Fibroblast of mammary gland (primary cell): ENCODE measurements around the gene DENND2A.
"Not testable (repeated sequence)": the region's sequence is repeated elsewhere in the genome, so short reads cannot be mapped to it uniquely, and the experiment has no call there.

Experiments used
- DNase-seq: peaks from one replicate; pipeline ENCODE4 v3.0.0-alpha.2; 2010; ENCODE audit warnings: low read depth
- H3K4me3 ChIP-seq: 2 replicates; pipeline ENCODE4 v1.5.1; 2011; ENCODE audit warnings: low read depth, mild to moderate bottlenecking, low read length, moderate library complexity; ENCODE audit not compliant: control insufficient read depth
- TF ChIP-seq, protein P1 (sequence below): conservative IDR thresholded peaks from 2 replicates; pipeline ENCODE4 v1.5.1; 2011; ENCODE audit warnings: low read depth, low read length, inconsistent platforms; ENCODE audit not compliant: control insufficient read depth, insufficient read depth

The DENND2A gene

DNA sequence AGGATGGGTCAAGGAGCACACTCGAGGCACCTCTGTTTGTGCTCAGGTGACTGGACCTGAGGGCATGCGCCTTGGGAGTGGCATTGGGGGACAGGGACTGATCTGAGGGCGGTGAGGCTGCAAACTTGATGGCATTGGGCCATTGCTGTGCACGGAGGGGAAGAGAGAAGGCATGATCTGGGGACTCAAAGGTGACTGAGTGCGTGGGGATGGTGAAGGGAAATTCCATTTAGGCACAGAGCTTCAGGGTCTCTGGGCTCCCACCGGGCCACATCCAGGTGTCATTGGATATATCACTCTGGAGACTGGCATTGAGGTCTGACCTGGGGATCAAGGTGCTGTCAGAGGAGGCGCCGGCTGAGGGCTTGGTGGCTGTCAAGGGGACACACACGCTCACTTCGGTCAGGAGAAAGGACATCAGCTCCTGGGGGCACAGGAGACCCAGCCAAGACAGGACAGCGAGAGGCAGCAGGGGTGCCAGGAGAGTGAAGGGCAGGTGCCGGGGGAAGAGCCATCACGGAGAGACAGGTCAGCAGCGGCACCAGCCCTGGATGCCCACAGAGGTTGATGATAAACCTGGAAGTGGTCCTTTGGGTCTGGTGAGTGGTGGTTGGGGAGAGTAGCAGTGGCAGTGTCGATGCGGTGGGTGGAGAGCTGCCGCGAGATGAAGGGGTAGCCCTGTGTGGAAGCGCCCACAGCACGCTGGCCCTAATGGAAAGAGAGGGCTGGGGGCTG, 37.6 kb upstream of the DENND2A start:
- no peak overlapping the region for H3K4me3 ChIP-seq
- no peak for DNase-seq
- TF ChIP-seq, protein P1, sequence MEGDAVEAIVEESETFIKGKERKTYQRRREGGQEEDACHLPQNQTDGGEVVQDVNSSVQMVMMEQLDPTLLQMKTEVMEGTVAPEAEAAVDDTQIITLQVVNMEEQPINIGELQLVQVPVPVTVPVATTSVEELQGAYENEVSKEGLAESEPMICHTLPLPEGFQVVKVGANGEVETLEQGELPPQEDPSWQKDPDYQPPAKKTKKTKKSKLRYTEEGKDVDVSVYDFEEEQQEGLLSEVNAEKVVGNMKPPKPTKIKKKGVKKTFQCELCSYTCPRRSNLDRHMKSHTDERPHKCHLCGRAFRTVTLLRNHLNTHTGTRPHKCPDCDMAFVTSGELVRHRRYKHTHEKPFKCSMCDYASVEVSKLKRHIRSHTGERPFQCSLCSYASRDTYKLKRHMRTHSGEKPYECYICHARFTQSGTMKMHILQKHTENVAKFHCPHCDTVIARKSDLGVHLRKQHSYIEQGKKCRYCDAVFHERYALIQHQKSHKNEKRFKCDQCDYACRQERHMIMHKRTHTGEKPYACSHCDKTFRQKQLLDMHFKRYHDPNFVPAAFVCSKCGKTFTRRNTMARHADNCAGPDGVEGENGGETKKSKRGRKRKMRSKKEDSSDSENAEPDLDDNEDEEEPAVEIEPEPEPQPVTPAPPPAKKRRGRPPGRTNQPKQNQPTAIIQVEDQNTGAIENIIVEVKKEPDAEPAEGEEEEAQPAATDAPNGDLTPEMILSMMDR, result no peak

DNA sequence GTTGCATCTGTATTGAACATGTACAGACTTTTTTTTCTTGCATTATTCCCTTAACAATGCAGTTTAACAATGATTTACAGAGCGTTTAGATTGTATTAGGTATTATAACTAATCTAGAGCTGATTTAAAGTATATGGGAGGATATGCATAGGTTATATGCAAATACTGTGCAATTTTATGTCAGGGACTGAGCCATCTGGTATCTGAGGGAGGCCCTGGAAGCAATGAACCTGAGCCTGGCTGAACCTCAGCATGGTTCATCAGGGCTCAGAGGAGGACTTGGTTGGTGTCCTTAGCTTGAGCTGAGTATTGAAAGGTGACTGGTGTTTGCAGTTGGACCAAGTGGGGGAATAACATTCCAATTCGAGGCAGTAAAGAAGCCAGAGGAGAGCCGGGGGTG, 36.9 kb upstream of the DENND2A start:
- TF ChIP-seq, protein P1, result no peak
- H3K4me3 ChIP-seq, result no peak overlapping the region
- DNase-seq, result no peak

DNA sequence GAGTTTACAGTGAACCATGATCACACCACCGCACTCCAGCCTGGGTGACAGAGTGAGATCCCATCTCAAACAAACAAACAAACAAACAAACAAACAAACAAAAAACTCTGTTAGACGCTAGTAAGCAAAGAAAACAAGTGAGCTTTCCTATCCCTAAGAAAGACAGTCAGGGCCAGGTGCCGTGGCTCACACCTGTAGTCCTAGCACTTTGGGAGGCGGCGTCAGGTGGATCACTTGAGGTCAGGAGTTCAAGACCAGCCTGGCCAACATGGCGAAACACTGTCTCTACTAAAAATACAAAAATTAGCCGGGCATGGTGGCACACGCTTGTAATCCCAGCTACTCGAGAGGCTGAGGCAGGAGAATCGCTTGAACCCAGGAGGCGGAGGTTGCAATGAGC, 36.3 kb upstream of the DENND2A start:
- not testable (repeated sequence) for H3K4me3 ChIP-seq, DNase-seq

DNA sequence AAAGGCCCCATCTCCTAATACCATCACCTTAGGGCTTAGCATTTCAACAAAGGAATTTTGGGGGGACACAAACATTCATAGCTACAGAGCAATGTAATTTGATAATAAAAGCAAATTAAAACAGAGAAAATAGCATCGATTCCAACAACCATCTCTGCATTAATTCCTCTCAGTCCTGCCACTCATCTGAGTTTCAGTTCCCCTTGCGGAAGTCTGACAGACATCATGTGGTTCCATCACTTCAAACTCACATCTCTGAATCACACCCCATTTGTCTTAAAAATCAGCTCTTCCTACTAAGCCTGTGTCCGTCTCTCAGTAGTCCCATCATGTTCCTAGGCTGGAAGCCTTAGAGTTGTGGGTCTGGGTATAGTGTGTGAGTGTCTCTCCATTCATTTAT, 35.7 kb upstream of the DENND2A start:
- TF ChIP-seq, protein P1, result no peak
- no peak overlapping the region for H3K4me3 ChIP-seq
- no peak for DNase-seq

GRCh38 chr7:140675726-140676125, 35.1 kb upstream of the DENND2A start:
- DNase-seq, result no peak
- H3K4me3 ChIP-seq, result no peak overlapping the region
- TF ChIP-seq, protein P1, result no peak

- TF ChIP-seq, protein P1, result peak; percentile 63
- DNase-seq, result peak; percentile 82
- H3K4me3 ChIP-seq, result no peak overlapping the region
Measured at GRCh38 chr7:140674899-140675701, 34.5 kb upstream of the DENND2A start.

- DNase-seq, result no peak
- H3K4me3 ChIP-seq, result no peak overlapping the region
- TF ChIP-seq, protein P1, result no peak
Measured at GRCh38 chr7:140674356-140674800, 33.8 kb upstream of the DENND2A start.
